SH-SY5Y (cell line): ENCODE data around the gene ID1.

ENCODE experiments used
- GATA2 ChIP-seq: IDR thresholded peaks from 2 replicates; pipeline ENCODE4 v1.6.1; 2011; ENCODE audit warnings: mild to moderate bottlenecking, low read depth, low read length
- GATA3 ChIP-seq: IDR thresholded peaks from 2 replicates; pipeline ENCODE4 v1.6.1; 2011; ENCODE audit warnings: low read depth, mild to moderate bottlenecking, low read length, moderate library complexity

DNA sequence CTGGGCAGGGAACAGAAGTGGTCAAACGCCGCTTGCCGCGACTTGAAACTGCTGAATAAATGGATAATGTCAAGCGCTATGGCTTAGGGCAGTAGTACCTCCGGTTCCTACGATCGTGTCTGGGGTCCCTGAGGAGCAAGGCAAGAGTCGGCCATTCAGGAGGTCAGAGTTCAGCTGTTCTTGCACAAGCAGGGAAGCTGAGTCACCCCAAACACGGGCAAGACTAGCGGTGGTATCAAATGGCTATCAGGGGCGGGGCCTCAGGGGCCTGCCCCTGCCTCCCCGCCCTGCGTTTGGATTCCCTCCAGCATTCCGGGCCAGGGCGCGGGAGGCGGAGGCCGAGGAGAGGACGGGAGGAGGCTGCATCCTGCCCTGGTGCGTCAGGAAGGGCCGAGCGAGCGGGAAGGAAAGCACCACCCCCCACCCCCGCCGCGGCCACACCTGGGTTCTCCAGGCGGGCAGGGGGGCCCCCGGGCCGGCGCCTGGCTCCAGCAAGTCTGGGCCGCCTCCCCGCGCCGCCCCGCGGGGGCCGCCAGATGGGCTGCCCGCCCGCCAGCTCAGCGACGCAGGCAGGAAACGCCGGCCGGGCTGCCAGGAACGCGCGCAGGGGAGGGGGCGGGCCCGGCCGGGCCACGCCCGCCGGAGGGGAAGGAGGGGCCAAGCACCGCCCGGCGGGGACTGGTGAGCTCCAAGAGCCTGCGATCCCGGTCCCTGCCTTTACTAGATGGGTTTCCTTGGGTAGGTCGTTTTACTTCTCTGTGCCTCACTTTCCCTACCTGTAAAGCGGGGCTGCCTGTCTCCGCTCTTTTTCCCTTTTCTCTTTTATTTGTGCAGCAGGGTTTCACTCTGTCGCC lies 32.2 kb upstream of the ID1 start:
- TF ChIP-seq GATA3 (no peak), GATA2 (peak; percentile 75)
